C4-2B (cell line): Measurements from ENCODE around the gene METTL25B.

Experiments
- H3K27ac ChIP-seq: fragments of 450-650 bp; 2 replicates; pipeline ENCODE4 v1.5.1; 2017
- ZFX ChIP-seq: fragments of 450-650 bp; IDR thresholded peaks from 2 replicates; pipeline ENCODE4 v1.6.1; 2017
- TF ChIP-seq, protein P1 (sequence below): fragments of 450-650 bp; conservative IDR thresholded peaks from 2 replicates; pipeline ENCODE4 v1.5.1; 2017; ENCODE audit warnings: mild to moderate bottlenecking

Gene METTL25B

DNA sequence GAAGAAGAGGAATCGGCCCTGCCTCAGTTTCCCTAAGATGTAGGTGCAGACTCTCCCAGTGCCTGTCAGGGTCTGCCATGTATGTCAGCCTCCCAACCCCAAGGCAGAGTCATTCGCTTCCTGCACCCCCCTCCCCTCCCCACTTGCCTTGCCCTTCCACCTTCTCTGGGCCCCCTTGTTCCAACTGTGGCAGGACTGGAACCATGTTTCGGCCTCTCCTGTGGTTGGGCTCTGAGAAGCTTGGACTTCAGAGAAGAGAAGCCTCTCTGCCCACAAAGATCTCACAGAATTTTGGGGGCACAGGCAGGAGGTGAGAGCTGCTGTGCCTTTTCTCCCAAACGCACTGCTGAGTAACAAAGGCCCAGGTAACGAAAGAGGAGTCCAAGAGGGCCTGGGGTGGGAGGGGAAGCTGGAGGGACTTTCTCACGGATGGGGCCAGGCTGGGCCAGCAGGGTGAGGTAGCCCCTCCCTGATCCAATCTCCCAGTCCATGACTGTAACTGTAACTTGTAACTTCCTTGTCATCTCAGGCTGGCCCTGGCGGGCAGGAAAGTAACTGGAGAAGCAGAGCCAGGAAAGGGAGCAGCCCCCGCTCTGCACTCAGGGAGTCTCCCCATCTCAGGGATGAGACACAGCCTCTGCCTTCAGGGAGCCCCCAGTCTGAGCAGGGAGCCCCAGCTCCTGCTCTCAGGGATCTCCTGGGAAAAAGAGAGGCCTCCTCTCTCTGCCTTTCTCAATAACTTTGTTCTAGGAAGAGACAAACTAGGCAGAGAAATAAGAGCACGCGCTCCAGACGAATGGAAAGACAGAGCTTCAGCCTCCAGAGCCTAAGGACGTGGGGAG is 34.2 kb upstream of the METTL25B start:
- H3K27ac ChIP-seq: peak overlapping the region; percentile 76
- TF ChIP-seq, protein P1, sequence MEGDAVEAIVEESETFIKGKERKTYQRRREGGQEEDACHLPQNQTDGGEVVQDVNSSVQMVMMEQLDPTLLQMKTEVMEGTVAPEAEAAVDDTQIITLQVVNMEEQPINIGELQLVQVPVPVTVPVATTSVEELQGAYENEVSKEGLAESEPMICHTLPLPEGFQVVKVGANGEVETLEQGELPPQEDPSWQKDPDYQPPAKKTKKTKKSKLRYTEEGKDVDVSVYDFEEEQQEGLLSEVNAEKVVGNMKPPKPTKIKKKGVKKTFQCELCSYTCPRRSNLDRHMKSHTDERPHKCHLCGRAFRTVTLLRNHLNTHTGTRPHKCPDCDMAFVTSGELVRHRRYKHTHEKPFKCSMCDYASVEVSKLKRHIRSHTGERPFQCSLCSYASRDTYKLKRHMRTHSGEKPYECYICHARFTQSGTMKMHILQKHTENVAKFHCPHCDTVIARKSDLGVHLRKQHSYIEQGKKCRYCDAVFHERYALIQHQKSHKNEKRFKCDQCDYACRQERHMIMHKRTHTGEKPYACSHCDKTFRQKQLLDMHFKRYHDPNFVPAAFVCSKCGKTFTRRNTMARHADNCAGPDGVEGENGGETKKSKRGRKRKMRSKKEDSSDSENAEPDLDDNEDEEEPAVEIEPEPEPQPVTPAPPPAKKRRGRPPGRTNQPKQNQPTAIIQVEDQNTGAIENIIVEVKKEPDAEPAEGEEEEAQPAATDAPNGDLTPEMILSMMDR: no peak
- TF ChIP-seq ZFX: no peak

DNA sequence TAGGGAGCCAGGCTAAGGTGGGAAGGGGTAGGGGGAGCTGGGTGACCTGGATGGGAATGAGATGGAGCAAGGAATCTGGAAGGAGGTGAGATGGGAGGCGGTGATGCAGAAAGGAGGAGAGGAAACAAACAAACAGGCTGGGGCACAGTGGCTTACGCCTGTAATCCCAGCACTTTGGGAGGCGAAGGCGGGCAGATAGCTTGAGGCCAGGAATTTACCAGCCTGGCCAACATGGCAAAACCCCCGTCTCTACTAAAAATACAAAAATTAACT is 33.6 kb upstream of the METTL25B start:
- TF ChIP-seq ZFX: no peak
- TF ChIP-seq, protein P1: no peak
- H3K27ac ChIP-seq: peak overlapping the region; percentile 76

DNA sequence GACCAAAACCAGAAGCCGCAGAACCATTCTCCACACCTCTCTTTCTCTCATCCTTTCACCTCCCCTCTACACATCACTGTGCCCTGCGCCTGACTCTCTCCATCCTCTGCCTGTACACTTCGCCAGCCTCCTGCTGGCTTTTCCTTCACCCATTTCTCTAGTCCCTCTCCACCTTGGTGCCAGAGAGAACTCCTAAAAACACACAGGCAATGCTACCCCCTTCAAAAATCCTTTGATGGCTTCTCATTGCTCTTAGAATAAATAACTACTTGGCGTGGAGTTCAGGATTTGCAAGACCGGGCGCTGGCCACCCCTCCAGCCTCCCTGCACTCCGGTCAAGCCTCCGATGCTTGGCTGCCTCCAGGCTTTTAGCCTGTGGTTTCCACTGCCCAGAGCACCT is 31.5 kb upstream of the METTL25B start:
- no peak overlapping the region for H3K27ac ChIP-seq
- TF ChIP-seq ZFX: no peak
- TF ChIP-seq, protein P1: no peak

DNA sequence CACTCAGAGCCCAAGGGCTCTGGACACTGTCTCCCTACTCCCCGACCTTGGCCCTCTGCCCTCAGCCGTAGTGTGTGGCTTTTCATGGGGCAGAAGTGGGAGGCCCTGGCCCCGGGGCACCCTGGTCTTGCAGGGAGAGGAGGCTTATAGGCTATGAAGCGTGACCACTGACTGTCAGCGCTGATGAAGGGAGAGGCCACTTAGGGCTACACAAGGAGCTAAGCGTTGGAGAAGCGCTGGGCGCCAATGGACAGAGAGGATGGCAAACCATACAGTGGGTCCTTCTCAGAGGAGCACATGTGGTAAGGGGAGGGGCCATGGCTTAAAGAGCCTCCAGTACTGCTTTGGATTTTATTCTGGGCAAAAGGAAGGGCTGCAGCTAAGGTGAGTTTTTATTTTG is 30.8 kb upstream of the METTL25B start:
- no peak overlapping the region for H3K27ac ChIP-seq
- TF ChIP-seq, protein P1: no peak
- TF ChIP-seq ZFX: no peak

DNA sequence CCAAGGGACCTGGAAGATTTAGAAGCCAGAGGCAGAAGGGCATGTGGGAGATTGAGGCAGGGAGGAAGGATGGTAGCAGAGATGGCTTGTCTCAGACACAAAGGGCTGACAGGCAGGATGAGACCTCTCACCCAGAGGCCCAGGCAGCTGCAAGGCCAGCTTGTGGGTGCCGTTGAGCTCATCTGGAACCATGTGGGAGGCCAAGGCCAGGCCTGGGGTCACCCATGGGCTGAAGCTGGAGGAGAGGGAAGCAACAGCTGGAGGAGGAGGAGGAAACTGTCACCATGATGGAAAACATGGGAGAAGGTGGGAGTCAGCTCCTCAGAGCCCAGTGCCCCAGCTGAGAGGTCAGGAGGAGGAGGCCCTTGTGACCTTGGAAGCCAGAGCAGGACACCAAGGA is 29.3 kb upstream of the METTL25B start:
- H3K27ac ChIP-seq: no peak overlapping the region
- TF ChIP-seq, protein P1: no peak
- no peak for TF ChIP-seq ZFX

DNA sequence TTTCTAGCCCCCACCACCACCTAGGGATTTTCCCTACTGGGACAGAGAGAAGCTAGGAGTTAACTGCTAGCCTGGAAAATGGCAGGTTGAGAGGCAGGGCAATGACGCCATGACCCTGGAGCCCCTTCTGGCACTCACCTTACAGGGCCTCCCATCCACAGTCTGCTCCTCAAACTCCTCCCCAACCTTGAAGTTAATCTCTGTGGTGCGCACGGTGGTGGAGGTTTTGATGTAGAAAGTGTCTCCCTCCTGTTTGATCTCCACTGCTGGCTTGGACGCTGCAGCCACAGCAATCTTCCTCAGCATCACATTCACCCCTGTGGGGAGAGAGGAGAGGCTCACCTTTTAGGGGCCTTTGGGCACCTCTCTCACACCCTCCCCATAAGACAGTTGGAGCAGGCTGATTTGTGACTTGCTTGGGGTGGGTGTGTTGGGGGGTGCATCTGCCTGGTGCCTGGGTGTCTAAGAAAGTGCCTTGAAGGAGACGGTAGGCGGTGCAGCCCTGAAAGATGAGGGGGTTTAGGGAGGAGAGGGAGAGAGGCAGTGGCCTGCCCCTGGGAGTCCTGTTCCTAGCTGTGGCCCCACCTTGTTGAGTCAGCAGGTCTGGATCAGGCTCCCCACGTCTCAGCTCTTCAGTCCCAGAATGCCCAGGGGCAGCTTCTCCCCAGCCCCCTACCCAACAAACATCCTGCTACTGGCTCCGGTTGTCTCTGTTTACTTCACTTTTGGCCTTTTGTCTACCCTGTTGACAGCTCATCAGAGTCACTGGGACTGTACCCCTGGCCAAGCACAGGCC is 27.3 kb upstream of the METTL25B start:
- TF ChIP-seq ZFX: no peak
- TF ChIP-seq, protein P1: no peak
- no peak overlapping the region for H3K27ac ChIP-seq

DNA sequence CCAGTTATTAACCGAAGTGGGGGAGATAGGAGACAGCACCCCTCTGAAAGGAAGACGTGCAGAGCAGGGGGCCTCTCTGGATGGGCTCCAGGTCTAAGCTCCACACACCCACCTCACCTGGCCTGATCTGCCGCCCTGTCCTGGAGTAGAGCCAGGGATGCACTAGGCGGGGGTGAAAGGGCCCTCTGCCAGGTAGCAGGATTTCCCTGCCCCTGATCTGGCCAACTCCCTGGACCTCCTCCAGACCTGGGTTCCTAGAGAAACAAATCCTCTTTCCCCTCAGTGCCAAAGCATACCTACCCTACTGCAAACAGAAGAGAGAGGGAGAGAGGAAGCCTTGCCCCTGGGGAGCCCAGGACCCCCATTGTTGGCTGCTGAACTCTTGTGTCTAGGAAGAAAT is 24.9 kb upstream of the METTL25B start:
- TF ChIP-seq, protein P1: no peak
- TF ChIP-seq ZFX: no peak
- H3K27ac ChIP-seq: no peak overlapping the region
